ENCODE results near the gene HRAS. TPM values are rescaled to one million over a fixed set of nuclear protein-coding genes. Genes with fewer than 3 reads are reported as not detected.

The HRAS gene
- total and polyA plus RNA-seq, 2 of the 8 experiments (the other 6 are each of a cell fraction or from before 2014, with no cell fraction given): 44.3 to 54.7 TPM

GRCh38 chr11:528166-528814 lies 7.1 kb downstream of the HRAS start:
- H3K4me1 ChIP-seq (replicated peaks in 1 of 4; ENCODE audit: control insufficient read depth in 3 of 4, insufficient read depth in 4 of 4, low read length in 3 of 4): no peaks in the 10 kb centered on the region
- H2AK5ac ChIP-seq (ENCODE audit: low read depth, low read length): no peak overlapping the region
- no peak overlapping the region for H4K5ac ChIP-seq (ENCODE audit: insufficient read length, low read depth, low read length)
- no peaks in the 10 kb centered on the region for H3K79me1 ChIP-seq (ENCODE audit: low read depth, low read length)
- no peak overlapping the region for H4K91ac ChIP-seq (replicated peaks; ENCODE audit: insufficient read length, low read length)
- no peak overlapping the region for H3K9ac ChIP-seq (replicated peaks in 1 of 4; ENCODE audit: extremely low read depth in 1 of 4, low read depth in 3 of 4, low read length in 3 of 4)
- H2AFZ ChIP-seq (ENCODE audit: low read length): no peak overlapping the region
- no peak overlapping the region for H3K18ac ChIP-seq (ENCODE audit: extremely low read depth, low read length)
- H3K79me2 ChIP-seq (ENCODE audit: control insufficient read depth in 1 of 2, insufficient read depth in 2 of 2, low read length in 2 of 2): no peaks in the 10 kb centered on the region
- no peak overlapping the region for H3K14ac ChIP-seq (ENCODE audit: insufficient read length)
- H3K27ac ChIP-seq (ENCODE audit: low read depth, low read length): no peak overlapping the region
- DNase-seq (ENCODE audit: low read depth in 1 of 2, low spot score in 2 of 2): no peak
- WGBS, 2 experiments (ENCODE audit: extremely low coverage in 1 of 2, insufficient coverage in 1 of 2, insufficient read length in 1 of 2, insufficient replicate concordance in 2 of 2, low coverage in 1 of 2, low lambda C conversion rate in 2 of 2, missing lambda C conversion rate in 1 of 2): 91% methylated on average over 26 of the region's 30 CpGs; no CpG with 5 or more reads in 1 of the 2 experiments
- H2BK15ac ChIP-seq (ENCODE audit: low read length): no peak overlapping the region
- no peak overlapping the region for H3K23ac ChIP-seq (ENCODE audit: insufficient read length)
- ChIA-PET CTCF (ENCODE audit: partially characterized antibody) (interaction anchor here (1.0 kb wide), 1 partner anchor 9 kb away, joined by 3 read pairs; no protein-coding TSS in a partner anchor), POLR2A (ENCODE audit: partially characterized antibody) (interaction anchor here (1.1 kb wide), 1 partner anchor 30 kb away, joined by 3 read pairs; no protein-coding TSS in a partner anchor)
- H3K4me2 ChIP-seq (ENCODE audit: insufficient read depth in 1 of 2, low read depth in 2 of 2, low read length in 2 of 2): no peak overlapping the region
- no peaks in the 10 kb centered on the region for H3K9me3 ChIP-seq (ENCODE audit: insufficient read depth in 2 of 2, low read depth in 1 of 2, low read length in 1 of 2)
- FAIRE-seq: no peak
- H2BK120ac ChIP-seq (replicated peaks; ENCODE audit: low read depth, low read length): no peak overlapping the region
- H3K23me2 ChIP-seq (ENCODE audit: low read depth, low read length): no peaks in the 10 kb centered on the region
- H3K56ac ChIP-seq (replicated peaks; ENCODE audit: insufficient read length, low read depth, low read length): no peak overlapping the region
- no peaks in the 10 kb centered on the region for H3K27me3 ChIP-seq (replicated peaks in 1 of 4; ENCODE audit: control insufficient read depth in 3 of 4, extremely low read depth in 1 of 4, insufficient read depth in 3 of 4, low read length in 3 of 4)
- no peak overlapping the region for H2BK12ac ChIP-seq (ENCODE audit: low read depth, low read length)
- H2BK5ac ChIP-seq (ENCODE audit: low read depth, low read length): no peak overlapping the region
- peaks cover 0 to 12% (median 6%) of the 10 kb centered on the region in 4 experiments; a peak in 5 of 8 replicates for H3K36me3 ChIP-seq (ENCODE audit: control insufficient read depth in 2 of 4, insufficient read depth in 4 of 4, low read length in 3 of 4)
- H2BK20ac ChIP-seq (ENCODE audit: low read length): no peak overlapping the region
- peaks cover 0 to 6% of the 10 kb centered on the region in 2 experiments for H4K20me1 ChIP-seq (replicated peaks in 1 of 2; ENCODE audit: control insufficient read depth in 1 of 2, insufficient read depth in 2 of 2, low read length in 2 of 2)
- H4K8ac ChIP-seq (ENCODE audit: extremely low read depth, insufficient read depth, low read length): no peak overlapping the region
- no peak overlapping the region for H3K4ac ChIP-seq (replicated peaks; ENCODE audit: insufficient read length, low read depth, low read length)
- no peak overlapping the region for H3K4me3 ChIP-seq (ENCODE audit: extremely low read depth in 1 of 4, insufficient read depth in 2 of 4, low read depth in 3 of 4, low read length in 4 of 4)
- TF ChIP-seq POLR2A (IDR thresholded peaks at IDR 0.05; ENCODE audit: control extremely low read depth in 1 of 2, low read depth in 2 of 2, low read length in 2 of 2): no peak
- TF ChIP-seq MAFK (IDR thresholded peaks at IDR 0.05; ENCODE audit: low read depth, low read length): no peak
- no peak for TF ChIP-seq CREB1 (IDR thresholded peaks at IDR 0.05)

All from H1 (cell line).